ENCODE measurements around the gene GAB1. TPM values are rescaled to one million over a fixed set of nuclear protein-coding genes. Genes with fewer than 3 reads are reported as not detected.

The GAB1 gene
- total RNA-seq, 1 donor from 2014 or later, result 31.0 TPM

DNA sequence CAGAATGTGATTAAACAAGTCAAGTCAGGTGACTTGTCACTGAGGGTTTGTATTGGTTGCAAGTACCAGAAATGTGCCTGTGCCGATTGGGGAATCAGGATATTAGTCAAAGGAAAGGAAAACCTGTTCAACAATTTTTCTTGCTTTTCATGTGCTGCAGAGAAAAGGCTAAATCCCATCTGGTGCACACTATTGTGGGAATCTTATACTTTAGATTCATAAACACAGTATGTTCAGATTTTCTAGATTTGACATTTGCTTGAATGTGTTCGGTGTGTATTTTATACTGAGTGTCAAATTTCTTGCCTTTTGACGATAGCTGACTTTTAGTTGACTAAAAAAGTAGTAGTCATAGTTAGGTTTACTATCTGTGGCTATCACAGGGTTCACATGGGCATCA, 37.6 kb downstream of the GAB1 start:
- peak overlapping the region in 1 of 2 donors; percentile 71 for H3K27ac ChIP-seq

DNA sequence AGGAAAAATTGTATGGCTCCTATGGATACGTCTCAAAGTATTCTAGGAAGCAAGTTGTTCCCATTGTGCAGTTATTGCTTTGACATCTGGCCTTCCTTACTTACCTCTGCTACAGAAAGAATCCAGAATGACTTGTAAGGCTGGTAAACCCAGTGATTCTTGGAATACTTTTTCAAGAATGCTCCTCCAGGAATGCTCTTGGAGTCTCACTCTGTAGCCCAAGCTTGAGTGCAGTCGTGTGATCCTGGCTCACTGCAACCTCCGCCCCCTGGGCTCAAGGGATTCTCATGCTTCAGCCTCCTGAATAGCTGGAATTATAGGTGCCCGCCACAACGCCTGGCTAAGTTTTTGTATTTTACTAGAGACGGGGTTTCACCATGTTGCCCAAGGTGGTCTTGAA, 38.1 kb downstream of the GAB1 start:
- DNase-seq (ENCODE audit: low spot score in 2 of 2), result no peak
- peak overlapping the region in 1 of 2 donors; percentile 71 for H3K27ac ChIP-seq

More for the DNA sequence above, 37.6 kb downstream of the GAB1 start:
- TF ChIP-seq, protein P1, sequence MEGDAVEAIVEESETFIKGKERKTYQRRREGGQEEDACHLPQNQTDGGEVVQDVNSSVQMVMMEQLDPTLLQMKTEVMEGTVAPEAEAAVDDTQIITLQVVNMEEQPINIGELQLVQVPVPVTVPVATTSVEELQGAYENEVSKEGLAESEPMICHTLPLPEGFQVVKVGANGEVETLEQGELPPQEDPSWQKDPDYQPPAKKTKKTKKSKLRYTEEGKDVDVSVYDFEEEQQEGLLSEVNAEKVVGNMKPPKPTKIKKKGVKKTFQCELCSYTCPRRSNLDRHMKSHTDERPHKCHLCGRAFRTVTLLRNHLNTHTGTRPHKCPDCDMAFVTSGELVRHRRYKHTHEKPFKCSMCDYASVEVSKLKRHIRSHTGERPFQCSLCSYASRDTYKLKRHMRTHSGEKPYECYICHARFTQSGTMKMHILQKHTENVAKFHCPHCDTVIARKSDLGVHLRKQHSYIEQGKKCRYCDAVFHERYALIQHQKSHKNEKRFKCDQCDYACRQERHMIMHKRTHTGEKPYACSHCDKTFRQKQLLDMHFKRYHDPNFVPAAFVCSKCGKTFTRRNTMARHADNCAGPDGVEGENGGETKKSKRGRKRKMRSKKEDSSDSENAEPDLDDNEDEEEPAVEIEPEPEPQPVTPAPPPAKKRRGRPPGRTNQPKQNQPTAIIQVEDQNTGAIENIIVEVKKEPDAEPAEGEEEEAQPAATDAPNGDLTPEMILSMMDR (IDR thresholded peaks at IDR 0.05), result no peak
- intact Hi-C loops (cut with DNase I), result no loop called here
- Histone ChIP-seq H3K4me1 (peaks cover 19 to 57% of the 10 kb centered on the region in 2 donors), H3K9me3 (no peaks in the 10 kb centered on the region), H3K36me3 (no peaks in the 10 kb centered on the region), H3K4me3 (no peak overlapping the region), H3K27me3 (no peaks in the 10 kb centered on the region)
- no peak for DNase-seq (ENCODE audit: low spot score in 2 of 2)

DNA sequence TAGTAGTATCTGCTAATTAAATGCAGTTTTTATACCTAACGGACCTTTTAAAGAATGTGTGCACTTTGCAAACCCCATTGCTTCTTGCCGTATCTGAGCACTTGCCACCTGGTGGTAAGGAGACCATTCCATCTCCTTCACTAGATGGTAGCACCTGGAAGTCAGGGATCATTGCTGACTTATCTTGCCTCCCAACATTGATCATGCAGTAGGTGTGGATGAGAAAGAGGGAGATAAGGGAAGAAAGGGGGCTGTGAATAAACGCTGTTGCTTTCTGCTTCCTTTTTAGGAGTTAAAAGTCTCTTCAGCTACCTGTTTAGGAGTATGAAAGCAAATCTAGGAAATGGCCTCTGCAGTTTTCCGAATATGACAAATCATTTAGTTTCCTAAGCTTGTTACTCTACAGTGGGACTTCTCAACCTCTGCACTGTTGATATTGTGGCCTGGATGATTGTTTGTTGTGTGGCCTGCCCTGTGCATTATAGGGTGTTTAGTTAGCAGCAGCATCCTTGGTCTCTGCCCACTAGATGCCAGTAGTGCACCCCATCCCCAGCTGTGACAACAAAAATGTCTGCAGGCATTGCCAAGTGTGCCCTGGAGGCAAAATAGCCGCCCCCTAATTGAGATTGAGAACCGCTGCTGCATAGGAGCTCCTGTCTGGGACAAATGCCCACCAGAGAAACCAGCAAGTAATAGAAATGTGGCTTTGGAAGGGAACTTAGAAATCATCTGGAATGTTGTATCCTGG, 38.8 kb downstream of the GAB1 start:
- H3K36me3 ChIP-seq, result no peaks in the 10 kb centered on the region
- no peaks in the 10 kb centered on the region for H3K27me3 ChIP-seq
- no peak for DNase-seq (ENCODE audit: low spot score in 2 of 2)
- intact Hi-C loops (cut with DNase I), result no loop called here
- peaks cover 19 to 59% of the 10 kb centered on the region in 2 donors for H3K4me1 ChIP-seq
- H3K27ac ChIP-seq, result peak overlapping the region; percentile 41 to 71
- no peaks in the 10 kb centered on the region for H3K9me3 ChIP-seq
- peak overlapping the region in 1 of 2 donors; percentile 6 for H3K4me3 ChIP-seq
- TF ChIP-seq, protein P1 (IDR thresholded peaks at IDR 0.05), result peak; percentile 26 to 48 (median 28)

More for the DNA sequence above, 38.1 kb downstream of the GAB1 start:
- Histone ChIP-seq H3K9me3 (no peaks in the 10 kb centered on the region), H3K4me3 (no peak overlapping the region), H3K4me1 (peaks cover 19 to 61% of the 10 kb centered on the region in 2 donors), H3K36me3 (no peaks in the 10 kb centered on the region), H3K27me3 (no peaks in the 10 kb centered on the region)
- intact Hi-C loops (cut with DNase I), result no loop called here
- TF ChIP-seq, protein P1 (IDR thresholded peaks at IDR 0.05), result no peak

DNA sequence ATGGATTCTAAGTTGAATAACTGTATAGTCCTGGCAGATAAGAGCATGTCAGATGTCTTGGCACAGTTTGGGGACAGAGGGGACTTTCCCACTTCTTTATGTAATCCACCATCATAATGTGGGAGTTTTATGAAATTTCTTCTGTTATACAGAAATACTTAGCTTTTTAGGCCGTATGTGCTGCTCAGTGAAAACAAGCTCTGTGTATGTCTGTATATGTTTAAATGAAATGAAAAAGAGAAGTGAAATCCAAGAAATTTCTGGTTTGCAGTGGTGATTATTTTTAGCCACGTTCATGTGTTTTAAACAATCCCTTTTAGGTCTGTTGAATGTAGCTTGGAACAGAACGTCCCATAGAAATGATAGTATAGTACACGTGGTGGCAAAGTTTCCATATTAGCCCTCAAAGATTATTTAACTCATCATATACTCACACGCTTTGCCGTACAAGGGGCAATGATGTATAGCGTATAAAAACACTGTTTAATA, 41.0 kb downstream of the GAB1 start:
- H3K9me3 ChIP-seq, result no peaks in the 10 kb centered on the region
- H3K4me3 ChIP-seq, result peak overlapping the region in 1 of 2 donors; percentile 24
- DNase-seq (ENCODE audit: low spot score in 2 of 2), result no peak
- H3K36me3 ChIP-seq, result no peaks in the 10 kb centered on the region
- H3K27me3 ChIP-seq, result no peaks in the 10 kb centered on the region
- H3K4me1 ChIP-seq, result peaks cover 29 to 65% of the 10 kb centered on the region in 2 donors
- TF ChIP-seq, protein P1 (IDR thresholded peaks at IDR 0.05), result no peak
- peak overlapping the region; percentile 71 to 79 for H3K27ac ChIP-seq
- intact Hi-C loops (cut with DNase I), result no loop called here

DNA sequence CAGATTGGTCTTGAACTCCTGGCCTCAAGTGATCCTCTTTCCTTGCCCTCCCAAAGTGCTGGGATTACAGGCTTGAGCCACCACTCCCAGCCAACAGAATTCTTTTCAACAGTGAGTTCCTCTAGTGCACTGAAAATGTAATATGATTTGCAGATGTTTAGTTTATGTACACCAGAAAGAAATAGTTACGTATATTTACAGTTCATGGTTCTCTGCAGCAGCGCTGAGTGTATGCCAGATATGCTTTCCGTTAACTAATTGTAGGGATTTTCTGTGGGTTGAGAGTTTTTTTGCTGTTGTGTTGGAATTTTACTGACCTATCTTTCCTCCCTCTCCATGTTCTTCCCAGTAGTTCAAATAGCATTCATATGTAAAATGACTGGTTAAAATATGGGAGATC, 44.0 kb downstream of the GAB1 start:
- peak overlapping the region; percentile 79 to 88 for H3K27ac ChIP-seq
- H3K4me3 ChIP-seq, result no peak overlapping the region
- DNase-seq (ENCODE audit: low spot score in 2 of 2), result no peak
- intact Hi-C loops (cut with DNase I), result loop anchor here (5.0 kb wide), 1 partner anchor 43 kb away; the partner anchor contains the start of gene GAB1
- H3K27me3 ChIP-seq, result no peaks in the 10 kb centered on the region
- H3K9me3 ChIP-seq, result no peaks in the 10 kb centered on the region
- TF ChIP-seq, protein P1 (IDR thresholded peaks at IDR 0.05), result no peak
- no peaks in the 10 kb centered on the region for H3K36me3 ChIP-seq
- peaks cover 24 to 78% of the 10 kb centered on the region in 2 donors for H3K4me1 ChIP-seq

Measured in ascending aorta (tissue), 2 donors.